ENCODE measurements around the gene XRN1.
"Not testable (repeated sequence)": the region's sequence is repeated elsewhere in the genome, so short reads cannot be mapped to it uniquely, and the experiment has no call there.

The XRN1 gene

DNA sequence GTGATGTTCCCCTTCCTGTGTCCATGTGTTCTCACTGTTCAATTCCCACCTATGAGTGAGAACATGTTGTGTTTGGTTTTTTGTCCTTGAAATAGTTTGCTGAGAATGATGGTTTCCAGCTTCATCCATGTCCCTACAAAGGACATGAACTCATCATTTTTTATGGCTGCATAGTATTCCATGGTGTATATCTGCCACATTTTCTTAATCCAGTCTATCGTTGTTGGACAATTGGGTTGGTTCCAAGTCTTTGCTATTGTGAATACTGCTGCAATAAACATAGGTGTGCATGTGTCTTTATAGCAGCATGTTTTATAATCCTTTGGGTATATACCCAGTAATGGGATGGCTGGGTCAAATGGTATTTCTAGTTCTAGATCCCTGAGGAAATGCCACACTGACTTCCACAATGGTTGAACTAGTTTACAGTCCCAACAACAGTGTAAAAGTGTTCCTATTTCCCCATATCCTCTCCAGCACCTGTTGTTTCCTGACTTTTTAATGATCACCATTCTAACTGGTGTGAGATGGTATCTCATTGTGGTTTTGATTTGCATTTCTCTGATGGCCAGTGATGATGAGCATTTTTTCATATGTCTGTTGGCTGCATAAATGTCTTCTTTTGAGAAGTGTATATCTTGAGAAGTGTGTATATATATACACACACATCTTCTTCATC lies 123.4 kb downstream of the XRN1 start:
- DNase-seq = not testable (repeated sequence)

DNA sequence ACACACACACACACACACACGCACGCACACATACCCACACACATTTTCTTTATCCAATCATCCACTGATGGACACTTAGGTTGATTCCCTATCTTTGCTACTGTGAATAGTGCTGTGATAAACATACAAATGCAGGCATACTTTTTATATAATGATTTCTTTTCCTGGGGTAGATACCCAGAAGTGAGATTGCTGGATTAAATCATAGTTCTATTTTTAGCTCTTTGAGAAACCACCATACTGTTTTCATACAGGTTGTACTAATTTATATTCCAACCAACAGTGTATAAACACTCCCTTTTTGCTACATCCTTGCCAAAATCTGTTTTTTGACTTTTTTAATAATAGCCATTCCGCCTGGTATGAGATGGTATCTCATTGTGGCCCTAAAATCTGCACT lies 127.9 kb downstream of the XRN1 start:
- no peak for DNase-seq

DNA sequence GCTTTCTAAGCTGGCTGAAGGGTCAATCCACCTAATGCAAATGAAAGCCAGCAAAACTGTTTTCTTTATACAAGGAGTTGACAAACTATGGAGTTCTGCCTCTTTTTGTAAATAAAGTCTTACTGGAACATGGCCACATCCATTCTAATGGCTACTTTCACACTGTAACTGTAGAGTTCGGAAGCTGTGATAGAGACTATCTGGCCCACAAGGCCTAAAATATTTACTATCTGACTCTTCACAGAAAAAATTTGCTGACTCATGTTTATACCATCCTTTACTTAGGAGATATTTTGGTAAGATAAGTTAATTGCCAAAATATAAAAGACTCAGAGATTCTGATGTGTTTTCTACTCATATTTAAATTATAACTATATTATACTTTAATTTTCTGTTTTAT lies 128.7 kb downstream of the XRN1 start:
- DNase-seq = no peak

DNA sequence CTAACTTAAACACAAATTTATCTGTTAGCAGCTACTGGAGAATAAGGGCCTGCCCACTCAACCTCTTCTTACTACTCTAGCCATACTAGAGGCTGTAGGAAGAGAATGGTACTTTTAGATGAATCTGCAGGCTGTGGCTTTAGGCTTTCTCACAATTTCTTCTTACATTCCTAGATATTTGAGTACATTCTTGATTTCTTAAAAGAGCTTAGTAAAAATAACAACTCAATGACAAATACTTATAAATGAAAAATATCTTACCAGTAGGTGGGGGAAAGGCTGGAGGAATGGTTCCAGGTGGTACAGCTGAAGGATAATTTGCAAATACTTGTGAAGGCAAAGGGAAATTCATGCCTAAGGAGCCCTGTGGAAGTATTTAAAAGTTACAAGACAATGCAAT lies 129.5 kb downstream of the XRN1 start:
- DNase-seq = no peak

DNA sequence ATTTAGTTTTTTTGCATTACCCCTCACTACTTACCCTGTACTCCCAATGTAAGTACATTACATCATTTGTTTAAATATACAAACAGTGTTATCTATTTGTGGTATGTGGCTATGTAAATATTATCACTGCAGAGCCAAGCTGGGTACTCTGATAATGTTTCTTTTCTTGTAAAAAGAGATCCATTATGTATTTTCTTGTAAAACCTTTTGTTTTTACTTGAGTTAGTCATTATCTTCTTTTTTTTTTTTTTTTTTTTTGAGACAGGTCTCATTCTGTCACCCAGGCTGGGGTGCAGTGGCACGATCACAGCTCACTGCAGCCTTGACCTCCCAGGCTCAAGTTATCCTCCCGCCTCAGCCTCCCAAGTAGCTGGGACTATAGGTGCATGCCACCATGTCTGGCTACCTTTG lies 131.9 kb downstream of the XRN1 start:
- not testable (repeated sequence) for DNase-seq

DNA sequence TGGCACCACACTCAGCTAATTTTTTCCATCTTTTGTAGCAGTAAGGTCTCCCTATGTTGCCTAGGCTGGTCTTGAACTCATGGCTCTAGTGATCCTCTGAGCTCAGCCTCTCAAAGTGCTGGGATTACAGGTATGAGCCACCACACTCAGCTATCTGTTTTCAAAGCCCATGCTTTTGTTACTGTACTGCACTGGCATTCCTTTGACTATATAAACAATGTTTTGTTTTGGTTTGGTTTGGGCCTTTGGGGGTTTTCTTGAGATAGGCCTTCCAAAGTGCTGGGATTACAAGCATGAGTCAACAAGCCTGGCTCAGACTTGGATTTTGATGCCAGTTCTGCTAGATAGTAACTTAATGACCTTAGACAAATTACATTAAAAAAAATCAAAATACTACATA lies 132.8 kb downstream of the XRN1 start:
- no peak for DNase-seq

DNA sequence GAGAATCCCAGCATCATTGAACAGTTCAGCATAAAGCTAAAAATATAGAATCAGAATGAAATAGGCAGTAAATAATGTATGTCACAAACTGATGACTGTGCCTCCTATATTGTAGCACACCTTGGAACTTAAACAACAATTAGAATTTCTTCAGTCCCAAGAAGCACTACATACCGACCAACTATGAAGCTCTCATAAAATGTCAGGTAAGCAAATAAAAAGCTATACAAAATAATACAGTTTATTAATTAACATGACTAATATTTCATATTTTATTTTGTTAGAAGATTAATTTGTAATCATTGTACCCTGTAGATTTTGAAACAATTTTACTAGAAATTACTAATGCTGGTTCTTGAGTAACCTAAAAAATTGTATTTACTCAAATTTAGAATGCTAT lies 137.4 kb downstream of the XRN1 start:
- no peak for DNase-seq

DNA sequence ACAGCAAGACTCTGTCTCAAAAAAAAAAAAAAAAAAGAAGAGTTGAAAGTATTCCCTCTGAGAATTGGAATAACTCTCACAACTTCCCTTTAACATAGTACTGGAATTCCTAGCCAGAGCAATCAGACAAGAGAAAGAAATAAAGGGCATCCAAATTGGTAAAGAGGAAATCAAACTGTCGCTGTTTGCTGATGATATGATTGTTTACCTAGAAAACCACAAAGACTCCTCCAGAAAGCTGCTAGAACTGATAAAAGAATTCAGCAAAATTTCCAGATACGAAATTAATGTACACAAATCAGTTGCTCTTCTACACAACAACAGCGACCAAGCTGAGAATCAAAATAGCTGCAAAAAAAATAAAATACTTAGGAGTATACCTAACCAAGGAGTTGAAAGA lies 145.0 kb downstream of the XRN1 start:
- DNase-seq = not testable (repeated sequence)

DNA sequence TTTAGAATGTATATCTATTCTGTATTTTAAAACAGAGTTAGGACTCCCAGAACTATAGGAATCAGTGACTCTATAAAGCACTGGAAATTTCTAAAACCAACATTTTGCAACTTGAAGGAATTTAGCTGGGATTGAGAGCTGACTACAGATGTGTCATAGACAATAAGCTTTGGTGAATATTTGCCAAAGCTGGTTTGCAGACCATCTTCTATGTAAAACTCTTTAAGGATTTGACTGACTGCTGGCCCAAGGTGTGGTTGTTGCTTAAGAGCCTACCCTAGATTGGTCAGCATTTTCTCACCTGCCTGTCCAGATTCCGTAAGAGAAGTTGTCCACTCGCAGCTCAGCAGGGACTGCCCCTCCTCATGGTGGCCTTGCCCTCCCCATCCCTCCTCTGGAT lies 149.2 kb downstream of the XRN1 start:
- DNase-seq = no peak

DNA sequence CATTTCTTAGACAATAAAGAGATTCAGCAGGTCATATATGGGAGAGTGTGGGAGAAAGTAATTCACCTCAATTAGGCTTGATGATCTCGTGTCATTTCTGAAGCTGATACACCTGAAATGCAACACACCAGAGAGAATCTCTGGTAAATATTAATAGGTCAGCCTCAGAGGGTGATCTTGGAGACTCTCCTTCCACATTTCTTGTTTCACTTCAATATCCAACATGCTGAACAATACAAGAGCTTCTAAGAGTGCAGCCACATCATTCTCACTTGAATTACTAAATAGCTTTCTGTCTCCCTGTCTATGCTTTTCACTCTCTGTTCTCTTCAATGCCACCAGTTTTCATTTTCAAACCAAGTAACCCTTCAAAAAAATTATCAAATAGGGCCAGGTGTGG lies 151.3 kb downstream of the XRN1 start:
- no peak for DNase-seq

DNA sequence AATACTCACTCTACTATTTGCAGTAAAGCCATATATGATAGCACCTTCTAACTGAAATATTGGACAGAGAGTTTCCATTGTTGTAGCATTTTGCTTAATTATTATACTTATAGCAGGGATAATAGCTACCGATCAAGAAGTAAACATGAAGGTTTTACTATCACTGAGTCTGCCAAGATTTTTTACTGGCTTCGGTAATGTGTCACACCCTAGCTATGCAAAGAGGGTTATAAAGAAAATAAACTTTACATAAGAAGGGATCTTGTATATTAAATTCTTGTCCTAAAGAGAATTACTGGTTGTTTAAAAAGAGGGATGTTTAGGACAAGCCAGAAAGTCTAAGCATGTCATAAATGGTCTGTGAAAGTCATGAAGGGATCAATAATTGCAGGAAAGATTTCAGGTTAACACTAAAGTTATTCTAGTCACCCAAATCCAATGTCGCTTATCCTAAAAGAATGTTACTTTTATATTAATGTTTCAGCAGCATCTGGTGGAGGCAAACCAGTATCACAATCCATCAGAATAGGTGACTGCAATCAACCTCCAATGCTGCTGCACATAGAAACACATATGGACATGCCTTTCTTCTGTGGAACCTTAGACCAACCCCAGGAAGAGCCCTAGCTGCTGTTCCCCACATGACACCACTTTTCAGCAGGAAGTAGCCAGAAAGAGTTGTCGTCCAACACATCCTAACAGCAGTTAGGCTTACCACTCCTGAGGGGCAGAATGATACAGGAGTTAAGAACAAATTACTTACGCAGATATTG lies 159.8 kb downstream of the XRN1 start:
- DNase-seq = no peak

DNA sequence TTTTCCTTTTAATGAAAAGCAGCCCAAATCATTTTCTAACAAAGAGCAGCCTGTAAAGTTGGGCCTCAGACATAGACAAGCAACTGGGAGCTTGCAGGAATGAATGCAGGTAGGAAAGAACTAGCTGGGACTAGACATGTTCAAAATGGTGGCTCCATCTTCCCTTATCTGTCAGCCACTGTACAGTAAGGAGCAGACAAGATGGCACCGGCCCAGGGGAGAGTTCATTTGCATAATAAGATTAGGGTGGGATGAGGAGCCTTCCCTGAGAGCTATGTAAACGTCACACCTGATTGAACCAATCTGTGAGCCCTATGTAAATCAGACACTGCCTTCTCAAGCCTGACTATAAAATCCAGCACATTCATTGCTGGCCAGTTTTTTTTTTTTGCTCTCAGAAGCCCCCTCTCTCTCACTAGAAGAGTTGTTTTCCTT lies 162.7 kb downstream of the XRN1 start:
- DNase-seq = no peak

DNA sequence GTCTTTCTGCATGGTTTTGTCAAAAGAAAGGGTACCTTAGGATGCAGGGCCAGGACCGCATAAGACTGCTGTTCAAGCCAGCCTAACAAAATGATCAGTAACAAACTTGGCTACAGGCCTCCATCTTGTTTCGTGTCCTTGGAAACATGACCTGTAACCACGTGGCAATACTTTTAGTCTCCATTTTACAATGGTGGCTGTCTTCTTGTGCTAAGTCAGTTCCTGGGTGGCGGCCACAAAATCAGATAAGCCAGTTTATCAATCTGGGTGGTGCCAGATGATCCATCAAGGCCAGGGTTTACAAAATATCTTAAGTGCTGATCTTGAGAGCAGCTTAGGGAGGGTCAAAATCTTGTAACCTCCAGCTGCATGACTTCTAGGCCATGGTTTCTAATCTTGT lies 165.3 kb downstream of the XRN1 start:
- no peak for DNase-seq

DNA sequence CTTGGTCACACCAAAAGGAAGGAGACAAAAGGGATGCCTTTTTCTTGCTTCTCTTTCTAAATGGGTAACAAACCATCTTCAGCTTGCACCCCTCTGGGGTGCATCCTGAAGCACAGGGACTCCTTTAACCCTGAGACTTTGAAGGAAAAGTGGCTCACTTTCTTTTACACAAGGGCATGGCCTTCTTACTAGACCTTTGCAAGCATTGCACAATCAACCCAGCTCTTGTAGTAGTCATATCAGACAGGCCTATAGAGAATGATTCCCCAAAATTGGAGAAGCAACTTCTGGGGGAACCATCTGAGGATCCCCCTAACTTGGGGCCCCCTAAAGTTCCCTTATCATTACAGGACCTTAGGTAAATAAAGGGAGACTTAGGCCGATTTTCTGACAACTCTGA lies 166.4 kb downstream of the XRN1 start:
- DNase-seq = no peak

DNA sequence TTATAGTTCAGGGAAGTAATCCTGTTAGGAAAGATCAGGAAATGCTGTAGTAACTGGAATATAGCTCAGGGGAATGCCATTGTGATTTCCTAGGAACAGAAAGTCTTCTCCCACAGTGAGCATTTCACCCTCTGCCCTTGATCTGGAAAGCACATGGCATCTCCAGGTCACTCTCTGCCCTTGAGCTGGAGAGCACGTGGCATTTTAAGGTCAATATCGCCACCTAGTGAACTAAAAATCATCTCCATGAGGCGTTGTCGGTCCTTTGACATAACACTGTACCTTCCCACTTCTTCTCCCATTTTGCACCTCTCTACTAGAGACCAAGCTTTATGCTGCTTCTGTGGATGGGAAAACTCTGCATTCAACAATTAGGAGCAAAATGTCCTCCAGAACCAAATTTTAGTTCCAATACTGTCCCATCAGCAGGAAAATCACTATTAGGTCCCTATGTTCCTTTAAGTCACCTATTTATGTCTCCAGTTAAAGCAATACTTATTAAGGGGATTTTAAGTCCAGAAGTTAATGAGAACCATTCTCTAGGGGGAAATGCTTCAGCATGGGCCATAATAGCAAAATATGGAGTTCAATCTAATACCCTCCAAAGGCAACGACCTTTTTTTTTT lies 167.8 kb downstream of the XRN1 start:
- peak; percentile 47 for DNase-seq

DNA sequence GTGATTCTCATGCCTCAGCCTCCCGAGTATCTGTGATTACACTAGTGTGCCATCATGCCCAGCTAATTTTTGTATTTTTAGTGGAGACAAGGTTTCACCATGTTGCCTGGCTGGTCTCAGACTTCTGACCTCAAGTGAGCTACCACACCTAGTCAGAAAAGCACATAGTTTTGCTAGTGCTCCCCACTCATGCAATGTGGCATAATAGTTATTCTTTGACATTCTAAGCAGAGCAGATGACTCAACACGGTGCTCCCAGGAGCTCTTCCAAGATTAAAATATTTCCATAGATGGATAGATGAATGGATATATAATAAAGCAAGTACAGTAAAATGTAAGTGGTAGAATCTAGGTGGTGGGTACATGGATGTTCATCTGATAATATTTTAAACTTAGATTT lies 169.4 kb downstream of the XRN1 start:
- no peak for DNase-seq

DNA sequence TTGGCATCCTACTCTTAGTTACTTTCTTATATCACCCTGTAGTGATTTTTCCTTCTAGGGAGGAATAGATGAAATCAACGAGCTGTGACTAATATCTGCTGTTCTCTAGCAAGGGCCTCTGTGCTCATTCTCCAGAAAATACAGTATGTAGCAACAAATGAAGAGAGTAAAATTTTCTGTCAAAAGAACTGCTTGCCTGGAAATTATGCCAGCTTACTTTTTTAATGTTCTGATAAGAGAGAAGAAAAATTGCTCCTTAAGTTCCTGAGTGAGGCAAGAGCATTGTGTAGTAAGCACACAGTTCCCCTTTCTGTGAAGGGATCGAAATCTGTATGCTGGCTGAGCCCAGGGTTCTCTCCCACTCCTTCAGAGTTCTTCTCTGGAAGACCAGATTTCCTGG lies 171.1 kb downstream of the XRN1 start:
- no peak for DNase-seq

DNA sequence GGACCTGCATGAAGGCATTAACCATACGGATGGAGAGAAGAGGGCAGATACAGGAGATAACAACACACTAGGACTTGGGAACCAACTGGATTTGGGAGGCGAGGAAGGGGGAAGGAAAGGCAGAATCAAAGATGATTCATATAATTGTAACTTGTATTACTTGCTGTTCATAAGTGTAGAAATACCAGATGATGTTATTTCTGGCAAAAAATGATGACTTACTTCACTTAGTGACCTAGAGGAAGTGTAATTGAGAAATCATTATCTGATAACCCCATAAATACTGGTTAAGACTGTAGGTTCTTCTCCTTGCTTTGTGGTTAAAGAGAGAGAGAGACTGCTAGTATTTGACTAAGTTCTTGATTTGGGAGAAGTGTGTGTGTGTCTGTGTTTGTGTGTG lies 172.0 kb downstream of the XRN1 start:
- DNase-seq = no peak

DNA sequence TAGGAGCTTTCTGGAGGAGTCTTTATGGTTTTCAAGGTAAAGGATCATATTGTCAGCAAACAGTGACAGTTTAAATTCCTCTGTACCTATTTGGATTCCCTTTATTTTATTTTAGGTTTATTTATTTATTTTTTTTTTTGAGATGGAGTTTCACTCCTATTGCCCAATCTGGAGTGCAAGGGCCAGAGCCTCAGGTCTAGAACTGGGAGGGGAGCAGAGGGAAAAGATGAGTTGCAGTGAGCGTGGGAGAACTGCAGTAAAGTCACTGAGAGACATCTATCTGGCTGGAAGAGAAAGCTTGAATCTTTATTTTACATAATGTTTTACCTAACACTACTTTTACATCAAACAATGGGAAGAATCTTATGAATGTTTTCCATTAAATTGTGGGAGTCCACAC lies 172.9 kb downstream of the XRN1 start:
- no peak for DNase-seq

DNA sequence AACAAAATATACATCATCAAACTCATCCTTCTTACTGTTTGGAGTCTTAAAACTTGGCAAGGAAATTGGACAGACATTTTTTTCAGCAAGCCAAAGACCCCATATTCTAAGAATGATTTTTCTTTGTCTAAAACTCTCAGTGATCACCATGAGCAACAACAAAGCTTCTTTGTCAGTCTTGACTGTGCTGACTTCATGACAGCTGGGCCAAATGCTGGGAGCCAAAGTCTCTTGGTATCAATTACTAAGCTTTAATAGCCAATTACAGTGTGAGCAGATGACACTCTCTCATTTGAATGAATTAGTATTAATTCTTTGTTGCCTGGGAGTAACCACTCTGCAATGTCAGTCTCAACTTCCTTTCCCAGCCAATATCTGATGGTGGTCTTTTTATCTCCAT lies 174.3 kb downstream of the XRN1 start:
- DNase-seq = peak; percentile 38

DNA sequence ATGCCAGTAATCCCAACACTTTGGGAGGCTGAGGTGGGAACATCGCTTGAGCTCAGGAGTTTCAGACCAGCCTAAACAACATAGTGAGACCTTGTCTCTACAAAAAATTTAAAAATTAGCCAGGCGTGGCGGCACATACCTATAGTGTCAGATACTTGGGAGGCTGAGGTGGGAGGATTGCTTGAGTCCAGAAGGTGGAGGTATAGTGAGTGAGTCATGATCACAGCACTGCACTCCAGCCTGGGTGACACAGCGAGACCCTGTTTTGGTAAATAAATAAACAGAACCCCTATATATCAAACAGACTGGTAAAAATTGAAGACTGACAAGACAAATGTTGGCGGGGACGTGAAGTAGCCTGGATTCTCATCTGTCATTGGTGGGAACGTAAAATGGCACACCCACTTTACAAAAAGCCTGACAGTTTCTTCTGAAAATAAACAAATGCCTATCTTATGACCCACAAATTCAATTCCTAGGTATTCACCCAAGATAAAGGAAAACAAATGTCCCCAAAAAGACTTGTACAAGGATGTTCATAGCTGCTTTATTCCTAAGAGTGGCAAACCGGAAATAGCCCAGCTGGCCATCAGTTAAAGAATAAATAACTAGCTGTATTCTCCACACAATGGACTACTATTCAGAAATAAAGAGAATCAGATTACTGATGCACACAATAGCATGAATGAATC lies 175.5 kb downstream of the XRN1 start:
- no peak for DNase-seq

DNA sequence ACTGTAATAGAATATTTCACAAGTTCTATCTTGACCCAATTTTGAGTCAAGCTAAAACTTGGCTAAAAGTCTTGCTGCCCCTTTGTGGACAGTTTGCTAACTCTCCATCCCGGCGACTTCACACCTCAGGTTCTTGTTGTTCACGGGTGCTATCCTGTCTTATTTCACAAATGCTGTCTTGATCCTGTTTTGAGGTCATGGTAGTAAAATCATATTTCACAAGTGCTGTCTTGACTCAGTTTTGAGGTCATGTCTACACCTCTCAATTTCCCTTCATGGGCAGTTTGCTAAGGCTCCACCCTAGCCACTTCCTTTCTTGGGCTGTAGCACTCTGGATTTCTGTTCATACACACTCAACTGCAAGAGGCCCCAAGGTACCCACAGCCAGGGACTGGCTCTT lies 177.4 kb downstream of the XRN1 start:
- DNase-seq = no peak

DNA sequence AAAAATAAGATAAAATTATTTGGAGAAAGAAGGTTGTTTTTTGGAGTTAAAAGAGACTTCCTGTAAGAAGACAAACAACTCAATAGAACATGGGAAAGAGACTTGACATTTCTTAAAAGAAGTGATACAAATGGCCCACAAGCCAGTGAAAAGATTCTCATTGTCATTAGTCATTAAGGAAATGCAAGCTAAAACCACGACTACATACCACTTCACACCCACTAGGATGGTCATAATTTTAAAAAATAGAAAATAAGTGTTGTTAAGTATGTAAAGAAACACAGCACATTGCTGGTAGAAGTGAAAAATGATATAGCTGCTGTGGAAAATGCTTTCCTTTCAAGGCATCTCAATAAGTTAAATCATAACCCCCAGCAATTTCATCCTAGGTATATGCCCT lies 178.1 kb downstream of the XRN1 start:
- no peak for DNase-seq

DNA sequence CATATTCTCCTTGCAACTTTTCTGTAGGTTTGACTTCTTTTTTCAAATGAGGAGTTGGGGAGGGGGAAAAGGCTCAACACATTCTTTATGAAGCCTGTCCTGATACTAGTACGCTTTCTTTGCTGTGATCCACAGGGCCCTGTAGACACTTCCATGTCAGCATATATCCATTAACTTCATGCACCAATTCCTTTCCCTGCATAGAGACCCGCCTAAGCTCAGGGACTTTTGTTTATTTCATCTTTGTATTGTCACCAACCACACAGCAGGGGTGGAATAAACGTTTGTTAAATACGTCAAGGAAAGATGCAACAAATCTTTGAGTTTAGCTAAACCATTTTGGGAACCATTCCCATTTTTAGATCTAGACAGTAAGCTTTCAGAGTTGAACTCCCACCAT lies 179.4 kb downstream of the XRN1 start:
- DNase-seq = no peak

Measured in right hindlimb (tissue), 1 donor.